T follicular helper cell (primary cell): ENCODE data around the gene NXPH3.

Experiments used
- DNase-seq: peaks from one replicate; pipeline ENCODE4 v3.0.0-alpha.2; 2020; ENCODE audit warnings: low read depth

NXPH3 gene

GRCh38 chr17:49576088-49576916 is 631 bp downstream of the NXPH3 start:
- DNase-seq = no peak

- DNase-seq = no peak
Measured at GRCh38 chr17:49576917-49577649, 1.4 kb downstream of the NXPH3 start.

GRCh38 chr17:49577650-49577934 is 1.9 kb downstream of the NXPH3 start:
- no peak for DNase-seq

GRCh38 chr17:49577963-49578362 is 2.3 kb downstream of the NXPH3 start:
- DNase-seq = no peak

GRCh38 chr17:49578414-49578813 is 2.7 kb downstream of the NXPH3 start:
- no peak for DNase-seq

GRCh38 chr17:49578952-49579500 is 3.4 kb downstream of the NXPH3 start:
- no peak for DNase-seq

- DNase-seq = no peak
Measured at GRCh38 chr17:49579522-49579921, 3.9 kb downstream of the NXPH3 start.

- no peak for DNase-seq
Measured at GRCh38 chr17:49580055-49580721, 4.5 kb downstream of the NXPH3 start.

GRCh38 chr17:49580981-49581647 is 5.4 kb downstream of the NXPH3 start:
- DNase-seq = no peak

- no peak for DNase-seq
Measured at GRCh38 chr17:49581648-49581998, 6.0 kb downstream of the NXPH3 start.

- no peak for DNase-seq
Measured at GRCh38 chr17:49582055-49582722, 6.5 kb downstream of the NXPH3 start.

- no peak for DNase-seq
Measured at GRCh38 chr17:49582789-49583188, 7.1 kb downstream of the NXPH3 start.

GRCh38 chr17:49583226-49583625 is 7.6 kb downstream of the NXPH3 start:
- no peak for DNase-seq

- no peak for DNase-seq
Measured at GRCh38 chr17:49583889-49584288, 8.2 kb downstream of the NXPH3 start.

GRCh38 chr17:49585422-49586027 is 9.9 kb downstream of the NXPH3 start:
- no peak for DNase-seq

- no peak for DNase-seq
Measured at GRCh38 chr17:49587366-49588073, 11.8 kb downstream of the NXPH3 start.

- DNase-seq = no peak
Measured at GRCh38 chr17:49588312-49588711, 12.6 kb downstream of the NXPH3 start.

GRCh38 chr17:49588726-49589576 is 13.3 kb downstream of the NXPH3 start:
- no peak for DNase-seq

- no peak for DNase-seq
Measured at GRCh38 chr17:49589577-49589927, 13.9 kb downstream of the NXPH3 start.

GRCh38 chr17:49590874-49591273 is 15.2 kb downstream of the NXPH3 start:
- no peak for DNase-seq
